HG03558 (cell line): ENCODE data around the gene MAPK4.
"Not testable (repeated sequence)": the region's sequence is repeated elsewhere in the genome, so short reads cannot be mapped to it uniquely, and the experiment has no call there.

Experiments
- ATAC-seq: cut with Tn5 transposase; IDR thresholded peaks from one replicate; pipeline ENCODE4 v1.9.1; 2021; ENCODE audit warnings: moderate number of reproducible peaks; ENCODE audit not compliant: unreplicated experiment; ENCODE audit errors: extremely low read depth

MAPK4 gene

GRCh38 chr18:50745945-50746344 is 186.1 kb downstream of the MAPK4 start:
- ATAC-seq = no peak

- ATAC-seq = no peak
Measured at GRCh38 chr18:50747849-50748242, 188.0 kb downstream of the MAPK4 start.

GRCh38 chr18:50748243-50749229 is 188.6 kb downstream of the MAPK4 start:
- ATAC-seq = no peak

- ATAC-seq = no peak
Measured at GRCh38 chr18:50749421-50749820, 189.5 kb downstream of the MAPK4 start.

GRCh38 chr18:50749945-50750344 is 190.1 kb downstream of the MAPK4 start:
- ATAC-seq = no peak

- no peak for ATAC-seq
Measured at GRCh38 chr18:50750546-50750945, 190.7 kb downstream of the MAPK4 start.

GRCh38 chr18:50751490-50751889 is 191.6 kb downstream of the MAPK4 start:
- no peak for ATAC-seq

GRCh38 chr18:50751947-50752346 is 192.1 kb downstream of the MAPK4 start:
- no peak for ATAC-seq

- no peak for ATAC-seq
Measured at GRCh38 chr18:50753311-50753710, 193.4 kb downstream of the MAPK4 start.

GRCh38 chr18:50754297-50754696 is 194.4 kb downstream of the MAPK4 start:
- no peak for ATAC-seq

GRCh38 chr18:50757358-50757757 is 197.5 kb downstream of the MAPK4 start:
- no peak for ATAC-seq

GRCh38 chr18:50769463-50769862 is 209.6 kb downstream of the MAPK4 start:
- ATAC-seq = no peak

- ATAC-seq = no peak
Measured at GRCh38 chr18:50775207-50775606, 215.3 kb downstream of the MAPK4 start.

GRCh38 chr18:50775726-50776125 is 215.8 kb downstream of the MAPK4 start:
- ATAC-seq = no peak

GRCh38 chr18:50776383-50776782 is 216.5 kb downstream of the MAPK4 start:
- ATAC-seq = no peak

GRCh38 chr18:50779021-50779420 is 219.1 kb downstream of the MAPK4 start:
- ATAC-seq = not testable (repeated sequence)
